NCI-H146 treated with DMSO at 0.1 percent for 48 hours (cell line): Measurements from ENCODE around the gene AGPAT3.
"Not testable (repeated sequence)": the region's sequence is repeated elsewhere in the genome, so short reads cannot be mapped to it uniquely, and the experiment has no call there.

Source experiments
- DNase-seq: peaks from one replicate; lab custom pipeline; 2025; ENCODE audit not compliant: unreplicated experiment; lab: John Stamatoyannopoulos, UW

AGPAT3 gene

DNA sequence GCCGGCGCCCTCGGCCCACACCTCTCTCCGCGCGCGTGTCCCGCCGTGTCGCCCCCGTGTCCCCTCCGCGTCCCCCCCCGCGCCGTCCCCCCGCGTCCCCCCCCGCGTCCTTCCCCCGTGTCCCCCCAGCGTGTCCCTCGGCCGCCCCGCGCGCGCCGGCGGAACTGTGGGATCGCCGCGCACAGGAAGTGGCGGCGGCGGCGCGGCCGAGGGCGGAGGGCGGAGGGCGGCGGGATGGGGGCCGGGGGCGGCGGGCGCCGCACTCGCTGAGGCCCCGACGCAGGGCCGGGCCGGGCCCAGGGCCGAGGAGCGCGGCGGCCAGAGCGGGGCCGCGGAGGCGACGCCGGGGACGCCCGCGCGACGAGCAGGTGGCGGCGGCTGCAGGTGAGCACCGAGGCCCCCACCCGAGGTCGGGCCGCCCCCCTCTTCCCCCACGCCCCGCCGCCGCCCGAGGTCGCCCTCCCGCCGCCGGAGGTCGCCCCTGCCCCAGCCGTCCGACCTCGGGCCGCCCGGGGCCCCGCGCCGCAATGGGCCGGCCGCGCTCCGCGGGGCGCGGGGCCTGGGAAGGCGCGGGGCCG, at the start of gene AGPAT3:
AGPAT3 (plus strand) TSS at position 262 of the 578 bp plus-strand sequence. CDS start 94,459 bp downstream, outside the sequence.
- DNase-seq: no peak

GRCh38 chr21:43815991-43816390, 49.0 kb upstream of the AGPAT3 start:
- DNase-seq: no peak

DNA sequence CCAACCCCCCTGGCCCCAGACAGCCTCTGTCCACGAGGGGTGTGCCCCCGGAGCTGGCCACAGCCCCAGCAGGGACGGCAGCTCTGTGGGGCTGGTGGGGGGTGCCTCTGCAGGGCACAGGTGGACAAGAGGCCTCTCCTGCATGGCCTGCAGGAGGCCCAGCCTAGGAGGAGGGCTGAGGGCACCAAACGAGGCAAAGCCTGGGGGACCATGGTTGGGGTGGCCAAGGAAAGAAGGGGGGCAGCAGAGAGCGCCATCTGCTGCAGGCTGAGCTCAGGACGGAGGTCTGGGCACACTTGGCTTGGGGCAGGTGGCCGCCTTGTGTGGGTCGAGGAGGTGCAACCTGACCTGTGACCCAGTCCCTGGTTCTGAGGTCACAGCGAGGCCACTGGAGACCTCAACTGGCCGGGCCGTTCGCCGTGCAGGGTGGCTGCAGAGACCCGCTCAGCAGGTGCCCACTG, 48.4 kb upstream of the AGPAT3 start:
- DNase-seq: no peak

GRCh38 chr21:43817157-43818086, 47.6 kb upstream of the AGPAT3 start:
- DNase-seq: no peak

GRCh38 chr21:43818685-43819084, 46.3 kb upstream of the AGPAT3 start:
- no peak for DNase-seq

- no peak for DNase-seq
Observed at GRCh38 chr21:43819511-43820405, 45.3 kb upstream of the AGPAT3 start.

- no peak for DNase-seq
Observed at GRCh38 chr21:43820466-43820865, 44.6 kb upstream of the AGPAT3 start.

- not testable (repeated sequence) for DNase-seq
Observed at GRCh38 chr21:43822166-43822565, 42.9 kb upstream of the AGPAT3 start.

DNA sequence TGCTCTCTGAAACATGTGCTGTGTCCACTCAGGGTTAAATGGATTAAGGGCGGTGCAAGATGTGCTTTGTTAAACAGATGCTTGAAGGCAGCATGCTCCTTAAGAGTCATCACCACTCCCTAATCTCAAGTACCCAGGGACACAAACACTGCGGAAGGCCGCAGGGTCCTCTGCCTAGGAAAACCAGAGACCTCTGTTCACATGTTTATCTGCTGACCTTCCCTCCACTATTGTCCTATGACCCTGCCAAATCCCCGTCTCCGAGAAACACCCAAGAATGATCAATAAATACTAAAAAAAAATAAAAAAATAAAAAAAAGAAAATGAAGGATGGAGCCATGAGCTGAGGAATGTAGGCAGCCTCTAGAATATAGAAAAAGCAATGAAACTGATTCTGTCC, 42.3 kb upstream of the AGPAT3 start:
- not testable (repeated sequence) for DNase-seq

GRCh38 chr21:43824333-43825241, 40.4 kb upstream of the AGPAT3 start:
- DNase-seq: no peak

DNA sequence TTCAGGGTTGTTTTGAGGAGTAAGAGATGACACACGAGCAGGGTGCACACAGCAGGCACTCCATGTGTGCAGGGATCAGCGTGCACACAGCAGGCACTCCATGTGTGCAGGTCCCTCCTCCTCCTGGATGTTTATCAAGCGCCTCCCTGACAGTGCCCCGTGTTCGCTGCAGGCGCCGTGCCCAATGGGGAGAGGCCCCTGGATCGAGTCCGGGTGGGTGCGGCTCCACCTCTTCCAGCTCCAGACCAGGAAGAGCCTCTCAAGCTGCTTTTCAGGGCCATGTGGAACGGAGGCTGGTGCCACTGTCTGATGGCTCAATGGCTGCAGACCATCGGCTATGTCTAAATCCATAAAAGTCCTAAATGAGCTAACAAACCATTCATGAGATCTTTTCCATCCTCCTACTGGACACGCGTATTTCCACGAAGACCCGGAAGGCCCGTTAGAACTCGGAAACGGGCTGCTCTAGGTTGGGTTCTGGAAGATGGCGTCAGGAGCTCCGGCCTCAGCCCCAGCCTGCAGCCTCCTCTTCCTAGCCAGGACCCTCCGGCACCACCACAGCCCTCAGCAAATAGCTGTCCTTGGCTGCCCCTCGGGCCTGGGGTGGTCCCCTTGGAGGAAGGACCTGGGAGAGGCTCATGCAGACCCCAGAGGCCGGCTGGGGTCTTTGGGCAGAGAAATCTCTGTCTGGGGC, 39.6 kb upstream of the AGPAT3 start:
- no peak for DNase-seq

DNA sequence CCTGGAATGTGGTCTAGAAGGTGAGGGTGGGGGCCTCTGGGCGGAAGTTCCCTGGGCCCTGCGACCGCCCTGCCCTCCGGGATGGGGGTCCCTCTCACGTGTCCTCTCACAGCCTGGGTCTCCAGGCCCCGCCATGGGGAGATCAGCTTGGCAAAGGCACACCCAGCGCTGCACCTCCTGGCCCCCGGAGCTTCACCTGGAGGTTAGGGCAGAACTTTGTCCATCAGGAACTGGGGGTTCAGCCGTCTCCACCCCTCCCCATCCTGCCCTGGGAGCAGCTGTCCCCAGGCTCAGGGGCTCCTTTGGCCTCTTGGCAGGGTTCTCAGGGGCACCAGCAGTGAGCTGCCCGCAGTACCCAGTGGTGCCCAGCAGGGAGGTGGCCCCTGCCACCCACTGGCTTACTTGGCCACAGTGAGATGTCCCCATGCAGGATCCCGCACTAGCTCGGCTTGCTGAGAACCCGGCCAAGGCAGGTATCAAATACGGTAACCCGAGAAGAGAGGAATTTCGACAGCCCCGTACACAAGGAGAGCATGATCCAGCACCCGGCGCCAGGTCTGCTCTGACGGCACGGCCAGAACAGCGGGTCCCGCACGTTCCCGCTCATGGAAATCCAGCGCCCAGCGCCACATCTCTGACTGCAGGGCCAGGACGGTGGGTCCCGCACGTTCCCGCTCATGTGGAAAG, 38.9 kb upstream of the AGPAT3 start:
- DNase-seq: no peak

DNA sequence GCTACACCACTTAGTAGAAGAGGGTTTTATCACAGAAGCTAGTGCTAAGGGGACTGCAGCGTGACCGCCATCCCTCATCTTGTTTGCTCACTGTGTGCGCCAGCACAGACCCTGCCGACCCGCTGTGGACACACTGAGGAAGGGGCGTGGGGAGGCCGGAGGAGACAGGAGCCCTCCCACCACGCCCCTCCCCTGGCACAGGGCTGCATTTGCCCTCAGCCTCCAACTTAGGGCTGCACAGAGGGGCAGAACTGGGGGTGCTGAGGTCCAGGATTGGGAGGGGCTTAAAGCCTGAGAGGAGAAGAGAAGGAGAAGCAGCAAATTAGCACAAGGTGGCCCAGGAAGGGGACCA, 38.4 kb upstream of the AGPAT3 start:
- DNase-seq: no peak

GRCh38 chr21:43827015-43827611, 37.9 kb upstream of the AGPAT3 start:
- no peak for DNase-seq

GRCh38 chr21:43829161-43829560, 35.9 kb upstream of the AGPAT3 start:
- DNase-seq: no peak

DNA sequence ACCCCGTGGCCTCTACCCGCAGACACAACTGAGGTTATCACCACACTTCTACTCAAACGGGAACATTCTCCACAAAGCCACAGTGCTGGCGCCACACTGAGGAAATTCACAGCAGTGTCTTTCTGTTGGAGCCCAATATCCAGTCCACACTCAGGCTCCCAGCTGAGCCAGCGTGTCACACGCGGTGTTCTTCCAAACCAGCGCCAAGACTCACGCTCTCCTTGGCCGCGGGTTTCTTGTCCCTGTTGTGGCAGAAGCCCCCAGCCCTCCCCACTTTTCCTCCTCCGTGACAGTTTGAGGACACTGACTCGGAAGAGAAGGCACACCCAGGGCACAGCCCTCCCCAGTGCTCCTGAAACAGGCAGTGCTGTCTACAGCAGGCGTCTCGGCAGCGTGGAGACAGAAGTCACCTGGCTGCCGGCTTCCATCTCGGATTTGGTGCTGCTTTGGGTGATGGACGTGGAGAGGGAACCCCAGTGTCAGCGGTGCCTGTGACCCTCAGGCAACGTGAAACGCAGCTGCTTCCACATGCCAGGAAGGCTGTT, 35.4 kb upstream of the AGPAT3 start:
- no peak for DNase-seq

DNA sequence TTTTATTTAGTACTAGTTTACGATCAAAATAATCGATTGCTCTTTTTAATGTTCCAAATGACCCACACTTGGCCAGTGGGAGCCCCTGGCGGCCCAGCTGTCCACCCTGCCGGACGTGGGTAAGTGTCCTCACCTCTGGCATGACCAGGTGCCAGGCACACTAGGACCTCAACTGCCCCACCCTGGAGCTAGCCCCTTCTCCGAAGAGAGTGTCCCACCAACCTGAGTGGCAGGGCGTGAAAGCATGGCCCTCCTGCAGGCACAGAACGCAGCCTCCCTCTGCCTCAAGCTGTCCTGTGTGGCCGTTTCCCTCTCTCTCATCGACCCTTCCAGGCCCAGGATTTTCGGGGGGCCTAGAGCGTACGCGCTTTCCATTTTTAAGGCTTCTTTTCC, 32.9 kb upstream of the AGPAT3 start:
- DNase-seq: no peak

GRCh38 chr21:43832648-43833047, 32.4 kb upstream of the AGPAT3 start:
- DNase-seq: no peak
